ENCODE results near the gene NOTCH1. TPM values are rescaled to one million over a fixed set of nuclear protein-coding genes. Genes with fewer than 3 reads are reported as not detected.
A peak's percentile ranks its signal among the peaks of the same experiment; 100 is the strongest.

NOTCH1 gene
- total and polyA plus RNA-seq, 8 donors = 1.4 to 338 (median 19.1) TPM

DNA sequence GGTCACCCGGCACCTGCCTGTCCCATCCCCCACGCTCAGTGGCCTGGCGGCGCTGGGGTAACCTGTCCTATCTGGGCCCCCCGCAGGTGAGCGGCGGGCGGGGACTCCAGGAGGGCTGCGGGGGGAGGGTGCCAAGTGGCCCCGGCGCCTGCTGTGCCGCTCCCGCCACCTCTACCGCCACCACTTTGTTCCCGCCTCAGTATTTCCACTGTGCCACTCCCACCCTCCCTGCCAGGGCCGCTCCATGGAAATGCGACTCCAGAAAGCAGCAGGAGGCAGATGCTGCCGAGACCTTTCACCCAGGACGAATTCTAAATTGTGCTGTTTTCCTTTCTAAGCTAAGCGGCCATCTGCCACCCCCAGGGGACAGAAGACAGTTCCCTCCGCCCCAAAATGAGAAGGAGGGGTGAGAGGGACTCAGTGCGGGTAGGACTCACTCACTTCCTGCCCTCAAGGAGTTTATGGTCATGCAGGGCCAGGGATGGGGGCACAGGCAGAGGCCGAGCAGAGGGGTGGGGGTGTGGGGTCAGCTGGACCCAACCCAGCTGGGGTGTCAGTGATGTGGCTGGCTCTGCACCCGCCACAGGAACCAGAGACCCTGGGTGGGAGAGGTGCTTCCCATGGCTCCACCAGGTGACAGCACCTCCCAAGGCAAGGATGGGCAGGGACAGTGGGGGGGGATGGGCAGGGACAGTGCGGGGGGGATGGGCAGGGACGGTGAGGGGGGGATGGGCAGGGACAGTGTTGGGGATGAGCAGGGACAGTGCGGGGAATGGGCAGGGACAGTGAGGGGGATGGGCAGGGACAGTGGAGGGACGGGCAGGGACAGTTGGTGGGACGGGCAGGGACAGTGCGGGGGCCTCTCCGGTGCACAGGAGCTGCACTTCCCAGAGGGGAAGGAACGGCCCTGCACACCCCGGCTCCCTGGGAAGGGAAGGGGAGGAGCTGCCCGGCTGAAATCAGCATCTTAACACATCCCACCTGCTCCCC is 17.8 kb downstream of the NOTCH1 start:
- peaks cover 2 to 9% (median 8%) of the 10 kb centered on the region in 4 donors for H3K36me3 ChIP-seq
- H3K4me1 ChIP-seq = peaks cover 68 to 96% (median 77%) of the 10 kb centered on the region in 4 donors
- intact Hi-C loops (cut with DNase I; ENCODE audit: low total_unique reads) = no loop called here
- WGBS, 5 donors = 41 to 60% (median 41%) methylated on average over 30 to 34 of the region's 34 CpGs
- H3K27me3 ChIP-seq = no peaks in the 10 kb centered on the region
- TF ChIP-seq POLR2A (IDR thresholded peaks at IDR 0.05) (no peak), POLR2AphosphoS5 (IDR thresholded peaks at IDR 0.05) (no peak), EP300 (IDR thresholded peaks at IDR 0.05) (no peak)
- TF ChIP-seq, protein P1, sequence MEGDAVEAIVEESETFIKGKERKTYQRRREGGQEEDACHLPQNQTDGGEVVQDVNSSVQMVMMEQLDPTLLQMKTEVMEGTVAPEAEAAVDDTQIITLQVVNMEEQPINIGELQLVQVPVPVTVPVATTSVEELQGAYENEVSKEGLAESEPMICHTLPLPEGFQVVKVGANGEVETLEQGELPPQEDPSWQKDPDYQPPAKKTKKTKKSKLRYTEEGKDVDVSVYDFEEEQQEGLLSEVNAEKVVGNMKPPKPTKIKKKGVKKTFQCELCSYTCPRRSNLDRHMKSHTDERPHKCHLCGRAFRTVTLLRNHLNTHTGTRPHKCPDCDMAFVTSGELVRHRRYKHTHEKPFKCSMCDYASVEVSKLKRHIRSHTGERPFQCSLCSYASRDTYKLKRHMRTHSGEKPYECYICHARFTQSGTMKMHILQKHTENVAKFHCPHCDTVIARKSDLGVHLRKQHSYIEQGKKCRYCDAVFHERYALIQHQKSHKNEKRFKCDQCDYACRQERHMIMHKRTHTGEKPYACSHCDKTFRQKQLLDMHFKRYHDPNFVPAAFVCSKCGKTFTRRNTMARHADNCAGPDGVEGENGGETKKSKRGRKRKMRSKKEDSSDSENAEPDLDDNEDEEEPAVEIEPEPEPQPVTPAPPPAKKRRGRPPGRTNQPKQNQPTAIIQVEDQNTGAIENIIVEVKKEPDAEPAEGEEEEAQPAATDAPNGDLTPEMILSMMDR (IDR thresholded peaks at IDR 0.05) = no peak
- H3K9me3 ChIP-seq = no peaks in the 10 kb centered on the region
- DNase-seq = peak; percentile 48 to 82
- H3K27ac ChIP-seq = peak overlapping the region; percentile 11 to 82 (median 20)
- H3K4me3 ChIP-seq = no peak overlapping the region

DNA sequence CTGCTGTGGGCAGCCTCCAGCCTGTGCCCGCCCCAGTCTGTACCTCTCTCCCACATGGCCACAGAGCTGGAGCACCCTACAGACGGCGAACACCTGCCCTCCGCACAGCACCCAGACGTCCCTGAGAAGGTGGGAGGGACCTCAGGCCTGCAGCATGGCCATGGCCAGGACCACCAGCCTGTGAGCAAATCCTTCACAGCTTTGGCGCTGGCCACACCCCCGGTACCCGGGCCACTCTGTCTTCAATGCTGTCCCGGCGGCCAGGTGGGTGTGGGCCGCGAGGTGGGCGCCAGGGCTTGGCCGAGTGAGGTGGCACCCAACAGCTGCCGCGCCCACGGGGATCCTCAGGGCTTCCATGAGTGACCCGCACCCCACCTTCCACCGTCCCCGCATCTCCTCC is 18.7 kb downstream of the NOTCH1 start:
- TF ChIP-seq POLR2AphosphoS5 (IDR thresholded peaks at IDR 0.05) (no peak), EP300 (IDR thresholded peaks at IDR 0.05) (no peak), POLR2A (IDR thresholded peaks at IDR 0.05) (no peak)
- TF ChIP-seq, protein P1 (IDR thresholded peaks at IDR 0.05) = no peak
- DNase-seq = peak in 1 of 2 donors; percentile 53
- no peak overlapping the region for H3K4me3 ChIP-seq
- H3K27ac ChIP-seq = peak overlapping the region in 4 of 5 donors; percentile 15 to 82 (median 47)
- peaks cover 8 to 18% (median 17%) of the 10 kb centered on the region in 4 donors for H3K36me3 ChIP-seq
- intact Hi-C loops (cut with DNase I; ENCODE audit: low total_unique reads) = no loop called here
- no peaks in the 10 kb centered on the region for H3K27me3 ChIP-seq
- 61 to 79% (median 67%) methylated on average over 10 to 20 of the region's 20 CpGs for WGBS, 5 donors
- H3K9me3 ChIP-seq = no peaks in the 10 kb centered on the region
- H3K4me1 ChIP-seq = peaks cover 60 to 96% (median 73%) of the 10 kb centered on the region in 4 donors

DNA sequence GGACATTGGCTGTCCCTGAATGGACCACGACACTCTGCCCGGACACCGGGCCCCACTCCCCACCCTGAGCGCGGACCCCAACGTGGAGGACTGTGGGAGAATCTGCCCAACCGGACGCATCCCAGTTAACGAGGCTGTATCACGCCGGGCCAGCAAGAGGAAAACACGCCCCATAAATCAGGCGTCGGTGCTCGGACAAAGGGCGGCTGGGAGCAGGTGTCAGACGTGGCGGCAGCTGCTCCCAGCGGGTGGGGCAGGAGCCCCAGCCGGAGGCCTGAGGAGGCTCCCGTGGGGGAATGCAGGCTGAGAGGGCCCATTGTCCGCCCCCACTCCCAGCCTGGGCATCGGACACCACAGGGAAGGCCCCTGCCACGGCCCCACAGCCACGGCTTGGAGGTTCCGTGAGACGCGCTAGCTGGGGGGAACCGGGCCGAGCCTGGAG is 19.2 kb downstream of the NOTCH1 start:
- TF ChIP-seq POLR2A (IDR thresholded peaks at IDR 0.05) (no peak), POLR2AphosphoS5 (IDR thresholded peaks at IDR 0.05) (no peak)
- TF ChIP-seq, protein P1 (IDR thresholded peaks at IDR 0.05) = no peak
- peak; percentile 57 to 86 for DNase-seq
- peaks cover 8 to 20% (median 20%) of the 10 kb centered on the region in 4 donors for H3K36me3 ChIP-seq
- H3K27me3 ChIP-seq = no peaks in the 10 kb centered on the region
- WGBS, 5 donors = 25 to 63% (median 41%) methylated on average over 19 to 30 of the region's 30 CpGs
- intact Hi-C loops (cut with DNase I; ENCODE audit: low total_unique reads) = no loop called here
- peak overlapping the region in 4 of 5 donors; percentile 15 to 82 (median 47) for H3K27ac ChIP-seq
- no peaks in the 10 kb centered on the region for H3K9me3 ChIP-seq
- H3K4me3 ChIP-seq = no peak overlapping the region
- peaks cover 56 to 95% (median 68%) of the 10 kb centered on the region in 4 donors for H3K4me1 ChIP-seq

DNA sequence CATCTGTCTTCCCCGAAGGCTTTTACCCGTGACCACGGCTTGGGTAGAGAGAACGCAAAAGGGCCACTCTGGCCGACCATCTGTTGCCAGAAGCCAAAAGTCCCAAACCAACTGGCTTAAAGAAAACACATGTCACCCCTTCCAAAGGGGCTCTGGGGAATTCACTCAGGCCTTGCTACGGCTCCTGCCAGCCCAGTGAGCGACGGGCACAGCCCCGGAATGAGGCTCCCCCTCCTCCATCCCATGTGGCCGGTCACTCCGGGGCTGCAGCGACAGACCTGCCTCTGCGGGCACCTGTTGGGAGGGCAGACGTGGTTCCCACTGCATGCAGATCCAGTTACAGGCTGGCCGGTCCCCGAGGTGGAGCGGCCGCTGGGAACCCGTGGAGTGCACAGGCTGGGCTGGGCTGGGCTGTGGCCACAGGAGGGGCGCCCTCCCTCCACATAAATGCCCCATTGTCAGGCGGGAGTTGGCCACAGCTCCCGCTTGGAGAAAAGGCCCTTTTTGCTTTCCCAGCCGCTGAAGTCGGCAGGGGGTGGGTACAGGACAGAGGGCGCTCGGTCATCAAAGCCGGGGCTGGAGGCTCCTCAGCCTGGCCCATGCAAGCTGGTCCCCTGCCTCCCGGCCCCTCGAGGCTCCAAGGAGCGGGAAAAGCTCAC is 19.9 kb downstream of the NOTCH1 start:
- peak; percentile 38 to 83 for DNase-seq
- H3K27ac ChIP-seq = peak overlapping the region in 4 of 5 donors; percentile 15 to 82 (median 47)
- TF ChIP-seq POLR2A (IDR thresholded peaks at IDR 0.05) (no peak), EP300 (IDR thresholded peaks at IDR 0.05) (no peak), POLR2AphosphoS5 (IDR thresholded peaks at IDR 0.05) (no peak)
- TF ChIP-seq, protein P1 (IDR thresholded peaks at IDR 0.05) = no peak
- no peaks in the 10 kb centered on the region for H3K27me3 ChIP-seq
- 26 to 43% (median 39%) methylated on average over 21 to 30 of the region's 30 CpGs for WGBS, 5 donors
- no peaks in the 10 kb centered on the region for H3K9me3 ChIP-seq
- peaks cover 8 to 27% (median 25%) of the 10 kb centered on the region in 4 donors for H3K36me3 ChIP-seq
- intact Hi-C loops (cut with DNase I; ENCODE audit: low total_unique reads) = no loop called here
- H3K4me1 ChIP-seq = peaks cover 50 to 95% (median 61%) of the 10 kb centered on the region in 4 donors
- H3K4me3 ChIP-seq = no peak overlapping the region
